Vagina (tissue), 2 donors: ENCODE results near the gene CCT5.

Experiments
- POLR2A ChIP-seq, 2 donors: fragments of 450-650 bp; IDR thresholded peaks; one replicate each; pipeline ENCODE4 v1.6.1; 2017; ENCODE audit warnings: antibody characterized with exemption in 2 of 2, mild to moderate bottlenecking in 2 of 2, moderate library complexity in 2 of 2
- TF ChIP-seq, protein P1 (sequence below), 3 experiments: fragments of 450-650 bp in 2 of 3; fragments of 200-600 bp in 1 of 3; sonication (generic) in 1 of 3; IDR thresholded peaks; one replicate each; pipeline ENCODE4 v1.5.1; 2017 to 2019; ENCODE audit warnings: antibody characterized with exemption in 3 of 3, mild to moderate bottlenecking in 2 of 3, moderate library complexity in 2 of 3

DNA sequence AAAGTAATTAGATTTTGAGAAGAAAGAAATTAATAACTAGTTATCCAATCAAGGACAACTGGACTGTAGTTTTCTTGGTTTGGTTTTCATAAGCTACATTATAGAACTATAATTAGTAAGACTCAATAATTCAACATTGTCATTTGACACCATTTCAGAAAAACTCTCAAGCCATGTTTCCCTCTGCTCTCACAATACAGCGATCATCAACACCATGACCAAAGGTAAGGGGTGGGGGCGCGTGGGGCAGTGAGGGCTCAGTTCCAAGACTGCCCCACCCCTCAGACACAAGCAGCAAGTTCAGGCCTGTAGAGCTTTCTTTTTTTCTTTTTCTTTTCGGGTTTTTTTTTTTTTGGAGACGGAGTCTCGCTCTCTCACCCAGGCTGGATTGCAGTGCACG is 51.2 kb downstream of the CCT5 start:
- TF ChIP-seq, protein P1, sequence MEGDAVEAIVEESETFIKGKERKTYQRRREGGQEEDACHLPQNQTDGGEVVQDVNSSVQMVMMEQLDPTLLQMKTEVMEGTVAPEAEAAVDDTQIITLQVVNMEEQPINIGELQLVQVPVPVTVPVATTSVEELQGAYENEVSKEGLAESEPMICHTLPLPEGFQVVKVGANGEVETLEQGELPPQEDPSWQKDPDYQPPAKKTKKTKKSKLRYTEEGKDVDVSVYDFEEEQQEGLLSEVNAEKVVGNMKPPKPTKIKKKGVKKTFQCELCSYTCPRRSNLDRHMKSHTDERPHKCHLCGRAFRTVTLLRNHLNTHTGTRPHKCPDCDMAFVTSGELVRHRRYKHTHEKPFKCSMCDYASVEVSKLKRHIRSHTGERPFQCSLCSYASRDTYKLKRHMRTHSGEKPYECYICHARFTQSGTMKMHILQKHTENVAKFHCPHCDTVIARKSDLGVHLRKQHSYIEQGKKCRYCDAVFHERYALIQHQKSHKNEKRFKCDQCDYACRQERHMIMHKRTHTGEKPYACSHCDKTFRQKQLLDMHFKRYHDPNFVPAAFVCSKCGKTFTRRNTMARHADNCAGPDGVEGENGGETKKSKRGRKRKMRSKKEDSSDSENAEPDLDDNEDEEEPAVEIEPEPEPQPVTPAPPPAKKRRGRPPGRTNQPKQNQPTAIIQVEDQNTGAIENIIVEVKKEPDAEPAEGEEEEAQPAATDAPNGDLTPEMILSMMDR (IDR thresholded peaks at IDR 0.05): no peak
- no peak for TF ChIP-seq POLR2A (IDR thresholded peaks at IDR 0.05)
